GM12878 (cell line): ENCODE data around the gene GAS2L2. TPM values are rescaled to one million over a fixed set of nuclear protein-coding genes. Genes with fewer than 3 reads are reported as not detected.

Source experiments
- ATAC-seq: fragments of 200-7000 bp; cut with Tn5 transposase; 3 replicates; pipeline ENCODE4 v1.9.1; 2020; ENCODE audit warnings: mild to moderate bottlenecking, moderate library complexity
- BruUV-seq: library from RNA; stranded (reverse); fragments of 400-500 nt; replicated peaks from 2 replicates; lab custom pipeline; 2021; lab: Mats Ljungman, UMichigan
- CTCF ChIA-PET: fragments of 300-600 bp; sonication (Branson Sonifier 250); formaldehyde crosslinking; extraction: SDS; loops from one replicate; lab custom pipeline; 2021; ENCODE audit warnings: inconsistent platforms; lab: Yijun Ruan, JAX
- POLR2A ChIA-PET: fragments of 350-600 bp; formaldehyde crosslinking; extraction: SDS; loops from one replicate; lab custom pipeline; 2021; ENCODE audit warnings: inconsistent platforms; lab: Charles Lee
- RAD21 ChIA-PET: fragments of 300-600 bp; sonication (Branson Sonifier 250); formaldehyde crosslinking; loops from one replicate; lab custom pipeline; 2023; ENCODE audit warnings: antibody characterized with exemption; ENCODE audit not compliant: unreplicated experiment; lab: Charles Lee
- SMC1A ChIA-PET: fragments of 300-600 bp; sonication (Branson Sonifier 250); formaldehyde crosslinking; loops from one replicate; lab custom pipeline; 2023; ENCODE audit not compliant: unreplicated experiment, uncharacterized antibody; lab: Charles Lee
- DNase-seq: peaks from one replicate; pipeline ENCODE4 v3.0.0-alpha.2; 2011; ENCODE audit warnings: low read depth, low spot score
- FAIRE-seq: peaks from 3 replicates; lab custom pipeline; 2011; peaks lifted over from hg19 to GRCh38; lab: Jason Lieb, UNC
- H2AFZ ChIP-seq: 2 replicates; pipeline ENCODE4 v1.6.0; 2011; ENCODE audit warnings: low read depth, low read length, control low read depth; ENCODE audit not compliant: control insufficient read depth
- H3K27ac ChIP-seq: 2 replicates; pipeline ENCODE4 v1.5.1; 2011; ENCODE audit warnings: control low read depth; ENCODE audit not compliant: control insufficient read depth, insufficient read depth
- H3K27me3 ChIP-seq, 2 experiments: replicated peaks in 1 of 2; 2 replicates each; pipeline versions ENCODE4 v1.6.0 to v1.6.1; 2011; ENCODE audit warnings: low read length in 1 of 2; ENCODE audit not compliant: control insufficient read depth in 2 of 2, insufficient read depth in 2 of 2
- H3K36me3 ChIP-seq, 2 experiments: 2 replicates each; pipeline ENCODE4 v1.5.1; 2011; ENCODE audit warnings: low read length in 1 of 2; ENCODE audit not compliant: control insufficient read depth in 2 of 2, insufficient read depth in 2 of 2
- H3K4me1 ChIP-seq: 2 replicates; pipeline ENCODE4 v1.6.1; 2011; ENCODE audit warnings: mild to moderate bottlenecking, low read length, moderate library complexity, mixed read lengths; ENCODE audit not compliant: control insufficient read depth, insufficient read depth
- H3K4me2 ChIP-seq: 2 replicates; pipeline ENCODE4 v1.6.0; 2011; ENCODE audit warnings: control low read depth; ENCODE audit not compliant: control insufficient read depth, insufficient read depth
- H3K4me3 ChIP-seq: fragments of 200-600 bp; sonication (generic); 2 replicates; pipeline ENCODE4 v1.5.1; 2016
- H3K79me2 ChIP-seq: 2 replicates; pipeline ENCODE4 v1.6.0; 2011; ENCODE audit warnings: low read length; ENCODE audit not compliant: control insufficient read depth, insufficient read depth
- H3K9ac ChIP-seq: 2 replicates; pipeline ENCODE4 v1.8.0; 2011; ENCODE audit warnings: low read length, control low read depth, mixed read lengths; ENCODE audit not compliant: control insufficient read depth, insufficient read depth
- H3K9me3 ChIP-seq: replicated peaks from 3 replicates; pipeline ENCODE4 v1.5.1; 2011; ENCODE audit warnings: mild to moderate bottlenecking, low read length; ENCODE audit not compliant: control insufficient read depth, insufficient read depth
- H4K20me1 ChIP-seq: 2 replicates; pipeline ENCODE4 v1.6.0; 2011; ENCODE audit not compliant: control insufficient read depth, insufficient read depth
- CHD2 ChIP-seq: IDR thresholded peaks from 2 replicates; pipeline ENCODE4 v1.6.1; 2011; ENCODE audit warnings: low read depth, low read length, improper control_type of control experiment, borderline replicate concordance
- E2F8 ChIP-seq: fragments of 450-650 bp; IDR thresholded peaks from 2 replicates; pipeline ENCODE4 v1.6.1; 2018; ENCODE audit warnings: mild to moderate bottlenecking, low read depth, moderate library complexity; ENCODE audit not compliant: partially characterized antibody
- ELK1 ChIP-seq: IDR thresholded peaks from 2 replicates; pipeline ENCODE4 v1.6.1; 2012; ENCODE audit warnings: low read depth, low read length, improper control_type of control experiment
- NBN ChIP-seq: fragments of 450-650 bp; IDR thresholded peaks from 2 replicates; pipeline ENCODE4 v1.6.1; 2016
- NR2C1 ChIP-seq: fragments of 450-650 bp; IDR thresholded peaks from 2 replicates; pipeline ENCODE4 v1.6.1; 2017; ENCODE audit warnings: antibody characterized with exemption, mild to moderate bottlenecking, moderate library complexity
- NRF1 ChIP-seq: conservative IDR thresholded peaks from 2 replicates; pipeline ENCODE4 v1.6.1; 2011; ENCODE audit warnings: mild to moderate bottlenecking, low read depth, low read length, improper control_type of control experiment
- PAX5 ChIP-seq: IDR thresholded peaks from 2 replicates; pipeline ENCODE4 v1.6.1; 2011; ENCODE audit warnings: low read depth, low read length, borderline replicate concordance
- RCOR1 ChIP-seq: conservative IDR thresholded peaks from 2 replicates; pipeline ENCODE4 v1.6.1; 2012; ENCODE audit warnings: low read depth, low read length, improper control_type of control experiment
- RFX5 ChIP-seq: IDR thresholded peaks from 2 replicates; pipeline ENCODE4 v1.6.1; 2011; ENCODE audit warnings: low read depth, low read length, improper control_type of control experiment
- ZNF622 ChIP-seq: fragments of 450-650 bp; IDR thresholded peaks from 2 replicates; pipeline ENCODE4 v1.6.1; 2017; ENCODE audit warnings: mild to moderate bottlenecking, inconsistent platforms
- WGBS: methylation state at CpG from one replicate; pipeline ENCODE4 v1.1.6; 2016; ENCODE audit warnings: low lambda C conversion rate; ENCODE audit not compliant: insufficient replicate concordance, insufficient coverage; ENCODE audit errors: missing lambda C conversion rate; 5-methylcytosine and 5-hydroxymethylcytosine counted together
- in situ Hi-C: fragments of 300-500 bp; cut with MboI; formaldehyde crosslinking; loops from 9 replicates; pipeline ENCODE4 v1.14.3; 2018; ENCODE audit warnings: mixed read lengths
- intact Hi-C: fragments of 100-400 bp; cut with micrococcal nuclease; formaldehyde crosslinking; loops from one replicate; pipeline ENCODE4 v1.14.2; 2022; ENCODE audit not compliant: unreplicated experiment
- polyA plus RNA-seq, 11 experiments: library from polyadenylated mRNA; depleted of rRNA in 4 of 11; unstranded in 6 of 11; stranded (reverse) in 5 of 11; fragments of >200 nt; fragmentation: Nextera tagmentation in 4 of 11; fragmentation: Illumina TruSeq in 1 of 11; extraction: Ambion mirVana in 4 of 11; extraction: Trizol in 1 of 11; gene quantifications; 1 replicate in 1 of 11; 2 replicates in 10 of 11; pipeline versions ENCODE4 v1.2.1 to v1.2.3, GENCODE V29; 2011 to 2016; ENCODE audit warnings: inconsistent platforms in 2 of 11, missing spikeins in 2 of 11, low read depth in 1 of 11
- total RNA-seq, 4 experiments: library from RNA; depleted of rRNA in 3 of 4; stranded (reverse); fragments of >200 nt in 3 of 4; fragmentation: Illumina TruSeq in 1 of 4; extraction: Trizol in 1 of 4; gene quantifications; 2 replicates each; pipeline versions ENCODE4 v1.2.1 to v1.2.3, GENCODE V29; 2013 to 2021

The GAS2L2 gene
- total and polyA plus RNA-seq, 10 of the 15 experiments (the other 5 are each of a cell fraction or from before 2014, with no cell fraction given) = 0.01 TPM; not detected in 9

- DNase-seq = no peak
- H3K4me3 ChIP-seq = no peak overlapping the region
- no peak for ATAC-seq
- in situ Hi-C loops = no loop called here
- H3K27me3 ChIP-seq = peaks cover 2 to 6% of the 10 kb centered on the region in 2 experiments; a peak in 2 of 4 replicates
- RAD21 ChIA-PET = no interaction called here
- no peak overlapping the region for H3K4me2 ChIP-seq
- no peaks in the 10 kb centered on the region for H3K36me3 ChIP-seq
- no peak for TF ChIP-seq RFX5
- no peak for TF ChIP-seq NBN
- TF ChIP-seq PAX5 = no peak
- TF ChIP-seq CHD2 = no peak
- no peak for TF ChIP-seq NRF1
- TF ChIP-seq RCOR1 = no peak
- no peak for TF ChIP-seq ZNF622
- no peak for TF ChIP-seq NR2C1
- no peak for TF ChIP-seq E2F8
- TF ChIP-seq ELK1 = no peak
- TF ChIP-seq, all 136 proteins: peak for 0
- CTCF ChIA-PET = interaction anchor here (1.3 to 2.2 kb wide), 2 partner anchors 22 to 23 kb away, joined by 4 to 7 read pairs; partner anchors contain the start of gene TAF15
- SMC1A ChIA-PET = no interaction called here
- H4K20me1 ChIP-seq = no peaks in the 10 kb centered on the region
- no peak overlapping the region for H2AFZ ChIP-seq
- no peak overlapping the region for H3K9ac ChIP-seq
- no peak overlapping the region for H3K27ac ChIP-seq
- FAIRE-seq = no peak
- no peaks in the 10 kb centered on the region for H3K4me1 ChIP-seq
- H3K79me2 ChIP-seq = no peaks in the 10 kb centered on the region
- no peaks in the 10 kb centered on the region for H3K9me3 ChIP-seq
- WGBS = 19% methylated on average over 3 of the region's 3 CpGs
- BruUV-seq = no TSS peak
- intact Hi-C loops = no loop called here
- POLR2A ChIA-PET = interaction anchor here (0.7 kb wide), 1 partner anchor 21 kb away, joined by 4 read pairs; no protein-coding TSS in a partner anchor
Measured at GRCh38 chr17:35786941-35787432, 33.9 kb upstream of the GAS2L2 start.
